Karpas-422 (cell line): ENCODE results near the gene FAM163B. TPM values are rescaled to one million over a fixed set of nuclear protein-coding genes. Genes with fewer than 3 reads are reported as not detected.

Experiments used
- DNase-seq: peaks from one replicate; pipeline ENCODE4 v3.0.0-alpha.2; 2015
- H2AFZ ChIP-seq: fragments of 200-600 bp; sonication (generic); 2 replicates; pipeline ENCODE4 v1.6.1; 2014; ENCODE audit warnings: antibody characterized with exemption, low read length, mixed read lengths
- H3K27ac ChIP-seq: fragments of 200-600 bp; sonication (generic); 2 replicates; pipeline ENCODE4 v1.5.1; 2014; ENCODE audit warnings: mild to moderate bottlenecking, low read length, moderate library complexity
- H3K27me3 ChIP-seq: fragments of 200-600 bp; sonication (generic); 2 replicates; pipeline ENCODE4 v1.6.1; 2014; ENCODE audit warnings: low read length, mixed read lengths
- H3K36me3 ChIP-seq: fragments of 200-600 bp; sonication (generic); 2 replicates; pipeline ENCODE4 v1.6.1; 2014; ENCODE audit warnings: low read length, mixed read lengths; ENCODE audit not compliant: insufficient read depth
- H3K4me1 ChIP-seq: fragments of 200-600 bp; sonication (generic); 2 replicates; pipeline ENCODE4 v1.6.1; 2014; ENCODE audit warnings: mild to moderate bottlenecking, low read length, mixed read lengths
- H3K4me2 ChIP-seq: fragments of 200-600 bp; sonication (generic); 2 replicates; pipeline ENCODE4 v1.6.1; 2014; ENCODE audit warnings: low read length, low read depth, mild to moderate bottlenecking; ENCODE audit not compliant: poor library complexity, severe bottlenecking
- H3K4me3 ChIP-seq: fragments of 200-600 bp; sonication (generic); 2 replicates; pipeline ENCODE4 v1.5.1; 2014; ENCODE audit warnings: mild to moderate bottlenecking, antibody characterized with exemption, low read length, mixed read lengths
- H3K79me2 ChIP-seq: fragments of 200-600 bp; sonication (generic); 2 replicates; pipeline ENCODE4 v1.6.1; 2014; ENCODE audit warnings: mild to moderate bottlenecking, low read length, mixed read lengths
- H3K9ac ChIP-seq: fragments of 200-600 bp; sonication (generic); 2 replicates; pipeline ENCODE4 v1.6.0; 2014; ENCODE audit warnings: low read length
- H3K9me2 ChIP-seq: fragments of 200-600 bp; sonication (generic), shearing (Covaris generic); replicated peaks from 2 replicates; pipeline ENCODE4 v1.6.0; 2014; ENCODE audit warnings: mild to moderate bottlenecking, low read length, moderate library complexity; ENCODE audit not compliant: insufficient read depth
- H3K9me3 ChIP-seq: fragments of 300-700, 200-600 bp; sonication (generic); 2 replicates; pipeline ENCODE4 v1.6.1; 2014; ENCODE audit warnings: low read length, mixed read lengths
- H4K20me1 ChIP-seq: fragments of 200-600 bp; sonication (generic); 2 replicates; pipeline ENCODE4 v1.6.1; 2014; ENCODE audit warnings: mild to moderate bottlenecking, antibody characterized with exemption, low read length, low read depth; ENCODE audit not compliant: insufficient read depth
- total RNA-seq: library from RNA; depleted of rRNA; stranded (reverse); fragments of >200 nt; shearing (Covaris generic); gene quantifications from 2 replicates; pipeline ENCODE4 v1.2.3, GENCODE V29; 2014; ENCODE audit warnings: low replicate concordance

Gene FAM163B
- total RNA-seq, 1 experiment from 2014 or later, result not detected

DNA sequence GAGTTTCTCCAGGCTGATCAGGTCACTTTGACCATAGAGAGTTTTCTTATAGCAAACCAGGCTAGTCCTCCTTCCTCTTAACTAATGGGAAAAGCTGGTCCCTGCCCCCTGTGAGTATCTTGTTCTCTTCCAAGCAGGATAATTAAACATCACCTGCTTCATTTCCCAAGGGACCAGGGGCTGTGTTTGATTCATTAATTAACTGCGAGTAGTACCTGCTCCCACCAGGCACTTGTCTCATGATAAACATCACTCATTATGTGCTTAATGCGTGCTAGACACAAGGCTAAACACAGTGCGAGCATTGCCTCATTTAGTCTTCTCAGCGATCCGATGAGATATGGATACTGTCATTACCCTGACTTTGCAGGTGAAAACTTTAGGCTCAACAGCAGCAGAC lies 1.7 kb upstream of the FAM163B start:
- Histone ChIP-seq H3K27ac (no peak overlapping the region), H3K9ac (no peak overlapping the region), H3K4me1 (no peaks in the 10 kb centered on the region), H3K9me3 (no peaks in the 10 kb centered on the region), H3K4me3 (no peak overlapping the region), H2AFZ (no peak overlapping the region), H3K79me2 (no peaks in the 10 kb centered on the region), H3K36me3 (no peaks in the 10 kb centered on the region), H4K20me1 (no peaks in the 10 kb centered on the region), H3K4me2 (no peak overlapping the region), H3K27me3 (no peaks in the 10 kb centered on the region), H3K9me2 (no peaks in the 10 kb centered on the region)
- no peak for DNase-seq

GRCh38 chr9:133608889-133609288 lies 300 bp downstream of the FAM163B start:
- Histone ChIP-seq H3K27me3 (no peaks in the 10 kb centered on the region), H4K20me1 (no peaks in the 10 kb centered on the region), H3K4me3 (no peak overlapping the region), H3K4me1 (peaks cover 14% of the 10 kb centered on the region), H3K9ac (no peak overlapping the region), H3K9me3 (no peaks in the 10 kb centered on the region), H3K9me2 (no peaks in the 10 kb centered on the region), H3K36me3 (no peaks in the 10 kb centered on the region), H3K4me2 (no peak overlapping the region), H3K27ac (no peak overlapping the region), H2AFZ (no peak overlapping the region), H3K79me2 (no peaks in the 10 kb centered on the region)
- DNase-seq, result no peak

DNA sequence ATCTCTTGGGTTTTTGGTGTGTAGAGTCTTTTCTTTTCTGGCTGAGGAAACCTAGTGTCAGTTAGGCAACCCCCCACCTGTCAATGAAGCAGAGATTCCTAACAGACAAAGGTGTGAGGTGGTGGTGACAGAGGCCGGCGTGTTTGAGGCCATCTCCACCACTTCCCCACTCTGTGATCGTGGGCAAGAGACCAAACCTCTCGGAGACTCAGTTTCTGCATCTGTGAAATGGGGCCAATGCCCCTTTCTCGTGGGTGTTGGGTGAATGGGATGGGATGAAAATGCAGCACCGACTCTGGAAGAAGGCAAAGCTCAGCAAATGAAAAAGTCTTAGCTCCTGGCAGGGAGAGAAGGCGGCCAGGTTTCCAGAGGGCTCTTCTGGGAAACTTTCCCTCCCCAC lies 807 bp downstream of the FAM163B start:
- Histone ChIP-seq H3K27me3 (no peaks in the 10 kb centered on the region), H3K9ac (no peak overlapping the region), H3K79me2 (no peaks in the 10 kb centered on the region), H4K20me1 (no peaks in the 10 kb centered on the region), H3K4me2 (no peak overlapping the region), H3K9me2 (no peaks in the 10 kb centered on the region), H3K27ac (no peak overlapping the region), H3K36me3 (no peaks in the 10 kb centered on the region), H3K9me3 (no peaks in the 10 kb centered on the region), H3K4me3 (no peak overlapping the region), H3K4me1 (peaks cover 14% of the 10 kb centered on the region), H2AFZ (no peak overlapping the region)
- no peak for DNase-seq

DNA sequence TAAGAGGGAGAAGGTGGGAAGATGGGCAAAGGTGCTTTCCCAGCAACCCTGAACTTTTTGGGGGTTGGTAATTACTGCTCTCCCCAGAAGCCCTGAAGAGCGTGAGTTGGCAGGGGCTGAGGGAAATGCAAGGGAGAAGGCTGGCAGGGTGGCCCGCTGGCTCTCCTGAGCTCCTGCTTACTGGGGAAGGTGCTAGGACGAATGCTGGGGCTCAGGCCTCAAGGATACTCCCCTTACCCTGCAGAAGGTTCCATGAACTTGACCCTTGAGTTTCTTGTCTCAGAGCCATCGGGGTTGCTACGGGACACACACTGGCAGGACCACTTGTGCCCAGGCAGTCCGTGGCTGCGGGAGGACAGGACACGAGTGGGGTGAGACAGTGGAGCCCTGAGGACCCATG lies 1.2 kb downstream of the FAM163B start:
- no peak overlapping the region for H2AFZ ChIP-seq
- H4K20me1 ChIP-seq, result no peaks in the 10 kb centered on the region
- no peak overlapping the region for H3K4me2 ChIP-seq
- H3K4me1 ChIP-seq, result peaks cover 14% of the 10 kb centered on the region
- H3K27me3 ChIP-seq, result no peaks in the 10 kb centered on the region
- no peak overlapping the region for H3K27ac ChIP-seq
- no peaks in the 10 kb centered on the region for H3K79me2 ChIP-seq
- H3K4me3 ChIP-seq, result no peak overlapping the region
- no peak overlapping the region for H3K9ac ChIP-seq
- H3K9me3 ChIP-seq, result no peaks in the 10 kb centered on the region
- H3K9me2 ChIP-seq, result no peaks in the 10 kb centered on the region
- H3K36me3 ChIP-seq, result no peaks in the 10 kb centered on the region
- no peak for DNase-seq

- Histone ChIP-seq H3K27me3 (no peaks in the 10 kb centered on the region), H3K36me3 (no peaks in the 10 kb centered on the region), H3K4me2 (no peak overlapping the region), H3K9me3 (no peaks in the 10 kb centered on the region), H3K9ac (no peak overlapping the region), H4K20me1 (no peaks in the 10 kb centered on the region), H3K79me2 (no peaks in the 10 kb centered on the region), H3K4me3 (no peak overlapping the region), H3K27ac (no peak overlapping the region), H3K4me1 (peaks cover 14% of the 10 kb centered on the region), H2AFZ (no peak overlapping the region), H3K9me2 (no peaks in the 10 kb centered on the region)
- no peak for DNase-seq
Measured at GRCh38 chr9:133607381-133607780, 1.8 kb downstream of the FAM163B start.

DNA sequence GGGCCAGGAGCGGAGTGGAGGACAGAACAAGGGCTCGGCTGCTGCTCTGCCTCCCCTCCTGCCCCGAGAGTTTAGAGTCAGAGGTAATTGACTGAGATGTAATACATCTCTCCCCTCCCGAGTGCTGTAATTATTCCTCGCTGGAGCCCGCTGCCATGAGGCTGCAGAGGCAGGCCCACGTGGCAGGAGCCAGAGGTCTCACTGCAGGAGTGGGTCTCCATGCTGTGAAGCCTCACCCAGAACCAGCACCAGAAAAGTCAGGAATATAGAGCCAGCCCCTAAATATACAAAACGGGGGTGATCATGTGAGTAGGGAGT lies 2.5 kb downstream of the FAM163B start:
- H3K4me3 ChIP-seq, result no peak overlapping the region
- DNase-seq, result no peak
- H3K36me3 ChIP-seq, result no peaks in the 10 kb centered on the region
- H4K20me1 ChIP-seq, result no peaks in the 10 kb centered on the region
- no peak overlapping the region for H3K4me2 ChIP-seq
- no peaks in the 10 kb centered on the region for H3K79me2 ChIP-seq
- H3K9me2 ChIP-seq, result no peaks in the 10 kb centered on the region
- no peak overlapping the region for H2AFZ ChIP-seq
- no peaks in the 10 kb centered on the region for H3K27me3 ChIP-seq
- no peaks in the 10 kb centered on the region for H3K9me3 ChIP-seq
- peaks cover 14% of the 10 kb centered on the region for H3K4me1 ChIP-seq
- no peak overlapping the region for H3K27ac ChIP-seq
- no peak overlapping the region for H3K9ac ChIP-seq

DNA sequence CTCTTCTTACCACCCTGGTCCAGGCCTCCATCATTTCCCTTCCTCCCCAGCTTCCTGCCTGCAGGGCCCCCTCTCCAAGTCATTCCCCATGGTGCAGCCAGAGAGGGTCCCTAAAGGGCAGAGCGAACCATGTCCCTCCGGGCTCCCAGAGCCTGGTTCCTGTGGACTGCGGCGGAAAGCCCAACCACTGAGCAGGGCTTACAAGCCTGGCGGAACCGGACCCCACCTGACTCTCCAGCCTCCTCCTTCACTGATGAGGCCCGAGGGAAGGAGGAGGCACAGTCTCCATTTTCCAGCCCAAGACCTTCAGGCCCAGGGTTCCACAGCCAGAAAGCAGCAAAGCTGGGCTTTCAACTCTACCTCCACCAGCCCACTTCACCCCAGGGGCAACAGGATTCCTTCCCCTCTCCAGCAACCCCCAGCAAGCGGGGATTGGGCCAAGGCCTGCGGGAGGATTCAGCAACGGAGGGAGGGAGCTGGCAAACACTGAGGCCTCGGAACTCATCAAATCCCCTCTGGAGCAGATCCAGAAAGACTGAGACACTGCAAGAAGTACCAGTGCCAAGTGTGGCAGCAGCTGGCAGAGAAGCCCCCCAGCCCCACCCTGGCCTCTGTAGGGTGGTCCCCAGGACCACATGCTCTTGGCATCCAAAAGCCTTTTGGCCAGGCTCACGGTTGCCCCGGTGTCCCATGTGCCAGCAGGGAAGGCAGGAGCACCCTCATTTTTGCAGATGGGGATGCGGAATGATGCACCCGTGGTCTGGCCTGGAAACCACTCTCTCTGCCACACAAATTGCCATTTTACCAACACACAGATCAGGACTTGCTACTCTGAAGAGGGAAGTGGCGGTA lies 3.1 kb downstream of the FAM163B start:
- no peak overlapping the region for H3K9ac ChIP-seq
- no peaks in the 10 kb centered on the region for H3K27me3 ChIP-seq
- H3K9me2 ChIP-seq, result no peaks in the 10 kb centered on the region
- no peak overlapping the region for H3K27ac ChIP-seq
- H3K4me1 ChIP-seq, result peaks cover 14% of the 10 kb centered on the region
- H4K20me1 ChIP-seq, result no peaks in the 10 kb centered on the region
- DNase-seq, result no peak
- H3K79me2 ChIP-seq, result no peaks in the 10 kb centered on the region
- H3K9me3 ChIP-seq, result no peaks in the 10 kb centered on the region
- H3K36me3 ChIP-seq, result no peaks in the 10 kb centered on the region
- no peak overlapping the region for H3K4me3 ChIP-seq
- no peak overlapping the region for H3K4me2 ChIP-seq
- H2AFZ ChIP-seq, result no peak overlapping the region

GRCh38 chr9:133605446-133605845 lies 3.7 kb downstream of the FAM163B start:
- no peaks in the 10 kb centered on the region for H3K36me3 ChIP-seq
- peaks cover 14% of the 10 kb centered on the region for H3K4me1 ChIP-seq
- H3K9me3 ChIP-seq, result no peaks in the 10 kb centered on the region
- no peak overlapping the region for H3K9ac ChIP-seq
- H4K20me1 ChIP-seq, result no peaks in the 10 kb centered on the region
- H3K27ac ChIP-seq, result no peak overlapping the region
- H2AFZ ChIP-seq, result no peak overlapping the region
- H3K27me3 ChIP-seq, result no peaks in the 10 kb centered on the region
- H3K79me2 ChIP-seq, result no peaks in the 10 kb centered on the region
- H3K4me2 ChIP-seq, result no peak overlapping the region
- H3K4me3 ChIP-seq, result no peak overlapping the region
- no peak for DNase-seq
- H3K9me2 ChIP-seq, result no peaks in the 10 kb centered on the region
